ENCODE data around the gene ANKRD29. TPM values are rescaled to one million over a fixed set of nuclear protein-coding genes. Genes with fewer than 3 reads are reported as not detected.

Gene ANKRD29
- total and polyA plus RNA-seq, 2 experiments from 2014 or later, result 6.6 to 36.6 TPM

- Histone ChIP-seq H3K9me2 (ENCODE audit: insufficient read depth) (peaks cover 5% of the 10 kb centered on the region; the same call in 1 of the 2 replicates), H3K4me1 (ENCODE audit: insufficient read depth) (no peaks in the 10 kb centered on the region), H3K27me3 (ENCODE audit: insufficient read depth) (no peaks in the 10 kb centered on the region), H2AFZ (no peak overlapping the region), H3F3A (replicated peaks; ENCODE audit: low read depth) (no peaks in the 10 kb centered on the region), H3K4me3 (no peak overlapping the region), H3K36me3 (ENCODE audit: insufficient read depth) (no peaks in the 10 kb centered on the region), H3K79me2 (replicated peaks; ENCODE audit: insufficient read depth) (no peaks in the 10 kb centered on the region), H3K27ac (ENCODE audit: low read depth) (no peak overlapping the region), H4K20me1 (replicated peaks; ENCODE audit: insufficient read depth) (no peaks in the 10 kb centered on the region), H3K4me2 (no peak overlapping the region)
- TF ChIP-seq ZNF462 (CRISPR knock-in tag; IDR thresholded peaks at IDR 0.05) (no peak), NANOG (IDR thresholded peaks at IDR 0.05; ENCODE audit: borderline replicate concordance) (no peak), CREB1 (CRISPR knock-in tag; IDR thresholded peaks at IDR 0.05; ENCODE audit: low read depth) (no peak), EZH2 (IDR thresholded peaks at IDR 0.05; ENCODE audit: low read depth, unreplicated experiment) (no peak), ZNF331 (CRISPR knock-in tag; IDR thresholded peaks at IDR 0.05; ENCODE audit: low read depth) (no peak), POLR2AphosphoS5 (IDR thresholded peaks at IDR 0.05; ENCODE audit: low read depth) (no peak), REST (IDR thresholded peaks at IDR 0.05; ENCODE audit: unreplicated experiment) (no peak), ZNF114 (CRISPR knock-in tag; IDR thresholded peaks at IDR 0.05) (no peak), STAT1 (IDR thresholded peaks at IDR 0.05; ENCODE audit: unreplicated experiment) (no peak), CTCF (conservative IDR thresholded peaks at IDR 0.05; ENCODE audit: low read depth in 2 of 2) (no peak), ETS1 (IDR thresholded peaks at IDR 0.05) (no peak), EZH2phosphoT487 (IDR thresholded peaks at IDR 0.05; ENCODE audit: unreplicated experiment) (no peak), JUNB (IDR thresholded peaks at IDR 0.05; ENCODE audit: unreplicated experiment) (no peak)
- Mint-ChIP-seq H3K36me3 (ENCODE audit: low read depth) (no peaks in the 10 kb centered on the region), H3K27ac (no peak overlapping the region), H3K27me3 (ENCODE audit: insufficient read depth, low read depth, poor library complexity) (peaks cover 3% of the 10 kb centered on the region), H3K9me3 (no peaks in the 10 kb centered on the region), H3K4me3 (no peak overlapping the region), H3K4me1 (peaks cover 3% of the 10 kb centered on the region; the same call in 1 of the 3 replicates)
- DNase-seq (ENCODE audit: low spot score) (no peak), ATAC-seq (no peak)
These were observed 13.2 kb upstream of the ANKRD29 start for GRCh38 chr18:23675896-23676295.
